ENCODE results near the gene GMFB. TPM values are rescaled to one million over a fixed set of nuclear protein-coding genes. Genes with fewer than 3 reads are reported as not detected.
A peak's percentile ranks its signal among the peaks of the same experiment; 100 is the strongest.

GMFB gene
- total RNA-seq, 4 donors from 2014 or later = 39.5 to 169 (median 45.7) TPM

GRCh38 chr14:54481695-54482094, 7.1 kb downstream of the GMFB start:
- no peak for DNase-seq
- no peaks in the 10 kb centered on the region for H3K36me3 ChIP-seq
- no peaks in the 10 kb centered on the region for H3K27me3 ChIP-seq
- no peaks in the 10 kb centered on the region for H3K9me3 ChIP-seq
- H3K4me1 ChIP-seq = no peaks in the 10 kb centered on the region
- no peak overlapping the region for H3K27ac ChIP-seq
- no peak overlapping the region for H3K4me3 ChIP-seq
- TF ChIP-seq CTCF (IDR thresholded peaks at IDR 0.05) = no peak
- TF ChIP-seq POLR2A (IDR thresholded peaks at IDR 0.05) = no peak
- intact Hi-C loops (cut with DNase I; ENCODE audit: low total_unique reads) = no loop called here

- H3K27me3 ChIP-seq = no peaks in the 10 kb centered on the region
- no peaks in the 10 kb centered on the region for H3K4me1 ChIP-seq
- H3K4me3 ChIP-seq = no peak overlapping the region
- intact Hi-C loops (cut with DNase I; ENCODE audit: low total_unique reads) = no loop called here
- no peak for DNase-seq
- H3K36me3 ChIP-seq = no peaks in the 10 kb centered on the region
- H3K9me3 ChIP-seq = no peaks in the 10 kb centered on the region
- TF ChIP-seq CTCF (IDR thresholded peaks at IDR 0.05) = no peak
- TF ChIP-seq POLR2A (IDR thresholded peaks at IDR 0.05) = no peak
- no peak overlapping the region for H3K27ac ChIP-seq
These were observed 7.8 kb downstream of the GMFB start for GRCh38 chr14:54480830-54481562.

DNA sequence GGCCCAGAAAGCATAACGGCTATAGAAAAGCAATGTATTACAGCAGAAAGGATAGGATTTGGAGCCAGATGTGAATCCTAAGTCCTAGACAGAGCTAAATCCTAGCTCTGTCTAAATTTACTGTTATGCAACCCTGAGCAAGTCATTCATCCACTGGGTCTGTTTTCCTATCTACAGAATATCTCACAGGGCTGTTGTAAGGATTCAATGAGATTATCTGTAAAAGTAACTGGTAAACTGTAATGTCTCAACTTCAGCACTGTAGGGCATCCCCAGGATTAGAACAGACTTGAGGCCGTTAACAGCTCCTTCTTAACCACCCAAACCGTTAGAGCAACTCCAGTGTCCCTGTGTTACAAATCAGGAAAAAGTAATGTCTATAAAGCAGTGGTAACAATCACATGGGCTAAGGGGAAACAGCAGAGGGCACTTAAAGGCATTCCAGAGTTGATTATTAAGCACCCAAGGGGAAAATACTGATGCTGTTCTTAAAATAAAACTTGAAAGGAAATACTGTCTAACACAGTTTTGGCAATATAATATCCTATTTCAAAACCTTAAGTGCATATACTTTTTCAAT, 10.1 kb downstream of the GMFB start:
- intact Hi-C loops (cut with DNase I; ENCODE audit: low total_unique reads) = no loop called here
- H3K9me3 ChIP-seq = no peaks in the 10 kb centered on the region
- no peak overlapping the region for H3K27ac ChIP-seq
- no peak for DNase-seq
- no peaks in the 10 kb centered on the region for H3K36me3 ChIP-seq
- H3K27me3 ChIP-seq = no peaks in the 10 kb centered on the region
- TF ChIP-seq CTCF (IDR thresholded peaks at IDR 0.05) = no peak
- TF ChIP-seq POLR2A (IDR thresholded peaks at IDR 0.05) = no peak
- H3K4me1 ChIP-seq = no peaks in the 10 kb centered on the region
- H3K4me3 ChIP-seq = no peak overlapping the region

GRCh38 chr14:54475911-54476310, 12.9 kb downstream of the GMFB start:
- H3K9me3 ChIP-seq = no peaks in the 10 kb centered on the region
- no peak overlapping the region for H3K4me3 ChIP-seq
- no peak for DNase-seq
- H3K27ac ChIP-seq = peak overlapping the region; percentile 44 to 55
- H3K4me1 ChIP-seq = no peaks in the 10 kb centered on the region
- H3K27me3 ChIP-seq = no peaks in the 10 kb centered on the region
- intact Hi-C loops (cut with DNase I; ENCODE audit: low total_unique reads) = no loop called here
- no peaks in the 10 kb centered on the region for H3K36me3 ChIP-seq
- TF ChIP-seq POLR2A (IDR thresholded peaks at IDR 0.05) (no peak), CTCF (IDR thresholded peaks at IDR 0.05) (no peak)

DNA sequence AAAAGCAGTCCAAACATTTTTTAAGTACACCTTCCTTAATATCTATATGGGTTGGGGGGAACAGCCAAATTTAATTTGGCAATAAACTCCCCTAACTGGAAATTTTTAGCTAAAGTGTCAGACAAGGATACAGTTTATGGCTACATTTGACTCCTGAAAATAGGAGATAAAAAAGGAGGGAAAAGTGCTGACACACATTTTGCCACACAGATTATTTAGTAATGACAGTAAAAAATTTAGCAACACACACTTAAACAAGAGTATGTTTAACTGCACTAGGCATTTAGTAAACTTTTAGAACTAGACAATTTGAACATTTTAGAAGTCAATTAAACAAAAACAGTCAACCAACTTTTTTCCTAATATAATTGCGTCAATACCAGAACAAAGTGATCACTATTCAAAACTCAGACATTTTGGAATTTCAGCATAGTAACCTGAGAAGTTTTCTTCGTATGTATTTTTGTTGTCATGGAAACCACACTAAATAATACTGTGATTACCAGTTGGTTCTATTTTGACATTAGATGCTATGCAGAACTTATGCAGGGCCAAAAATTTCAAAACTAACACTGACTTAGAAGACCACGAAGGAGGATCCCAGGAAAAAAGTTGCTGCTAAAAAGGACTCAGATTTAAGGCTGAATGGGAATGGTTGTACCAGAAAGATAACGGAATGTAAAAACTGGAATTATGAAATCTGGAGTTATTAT, 13.4 kb downstream of the GMFB start:
- Histone ChIP-seq H3K4me1 (no peaks in the 10 kb centered on the region), H3K27me3 (no peaks in the 10 kb centered on the region), H3K9me3 (no peaks in the 10 kb centered on the region), H3K4me3 (no peak overlapping the region), H3K36me3 (no peaks in the 10 kb centered on the region), H3K27ac (peak overlapping the region; percentile 44 to 55)
- intact Hi-C loops (cut with DNase I; ENCODE audit: low total_unique reads) = no loop called here
- no peak for TF ChIP-seq POLR2A (IDR thresholded peaks at IDR 0.05)
- TF ChIP-seq CTCF (IDR thresholded peaks at IDR 0.05) = no peak
- DNase-seq = no peak
